HEK293 (cell line): ENCODE results near the gene MRTFB.

Experiments
- CTCF ChIP-seq: fragments of 450-650 bp; formaldehyde crosslinking; IDR thresholded peaks from 2 replicates; pipeline ENCODE4 v1.5.1; 2016; ENCODE audit warnings: missing biosample characterization, missing genetic modification characterization
- ZNF596 ChIP-seq: fragments of 450-650 bp; IDR thresholded peaks from 2 replicates; pipeline ENCODE4 v1.5.0; 2018; ENCODE audit warnings: missing biosample characterization, mild to moderate bottlenecking, missing genetic modification characterization, moderate library complexity

- no peak for TF ChIP-seq CTCF (tag by site-specific recombination)
- no peak for TF ChIP-seq ZNF596 (tag by site-specific recombination)
Measured at GRCh38 chr16:14211856-14212543, 140.9 kb downstream of the MRTFB start.
